ENCODE measurements around the gene ZNF823. TPM values are rescaled to one million over a fixed set of nuclear protein-coding genes. Genes with fewer than 3 reads are reported as not detected.

The ZNF823 gene
- total and polyA plus RNA-seq, 2 of the 13 experiments (the other 11 are each of a cell fraction or from before 2014, with no cell fraction given) = 5.7 to 11.7 TPM

GRCh38 chr19:11699931-11700794 lies 38.6 kb downstream of the ZNF823 start (continued):
- no peak for TF ChIP-seq MAFG (CRISPR knock-in tag; IDR thresholded peaks at IDR 0.05)
- peak; percentile 60 for TF ChIP-seq SMC3 (IDR thresholded peaks at IDR 0.05; ENCODE audit: low read length)
- peak; percentile 52 for TF ChIP-seq STAG1 (CRISPR knock-in tag; IDR thresholded peaks at IDR 0.05)
- TF ChIP-seq NFRKB (IDR thresholded peaks at IDR 0.05) = no peak
- no peak for TF ChIP-seq ZBTB2 (CRISPR knock-in tag; IDR thresholded peaks at IDR 0.05; ENCODE audit: low read depth)
- TF ChIP-seq WIZ (CRISPR knock-in tag; IDR thresholded peaks at IDR 0.05) = no peak
- no peak for TF ChIP-seq CREB3 (CRISPR knock-in tag; IDR thresholded peaks at IDR 0.05)
- no peak for TF ChIP-seq SP2 (CRISPR knock-in tag; IDR thresholded peaks at IDR 0.05)
- TF ChIP-seq CTCF (CRISPR knock-in tag; IDR thresholded peaks at IDR 0.05) = peak; percentile 68
- TF ChIP-seq NR2C2 (CRISPR knock-in tag; IDR thresholded peaks at IDR 0.05; ENCODE audit: borderline replicate concordance) = no peak
- no peak for TF ChIP-seq SPEN (CRISPR knock-in tag; IDR thresholded peaks at IDR 0.05; ENCODE audit: low read depth)
- TF ChIP-seq DBP (CRISPR knock-in tag; IDR thresholded peaks at IDR 0.05; ENCODE audit: not compliant biosample characterization) = no peak
- 0 out of 2 replicates have a peak, but pooled peaks have one; percentile 30 for TF ChIP-seq ZNF230 (CRISPR knock-in tag; IDR thresholded peaks at IDR 0.05)
- TF ChIP-seq ZNF883 (CRISPR knock-in tag; IDR thresholded peaks at IDR 0.05; ENCODE audit: not compliant biosample characterization) = no peak
- TF ChIP-seq MXD4 (CRISPR knock-in tag; IDR thresholded peaks at IDR 0.05) = no peak
- no peak for TF ChIP-seq LCORL (IDR thresholded peaks at IDR 0.05)
- no peak for TF ChIP-seq LCORL (CRISPR knock-in tag; IDR thresholded peaks at IDR 0.05)
- TF ChIP-seq ZBTB39 (CRISPR knock-in tag; IDR thresholded peaks at IDR 0.05) = no peak
- TF ChIP-seq RNF2 (conservative IDR thresholded peaks at IDR 0.05; ENCODE audit: low read depth) = no peak
- no peak for TF ChIP-seq ARNT (IDR thresholded peaks at IDR 0.05)
- TF ChIP-seq KDM4B (CRISPR knock-in tag; IDR thresholded peaks at IDR 0.05) = no peak
